ENCODE results near the gene CCDC85A. TPM values are rescaled to one million over a fixed set of nuclear protein-coding genes. Genes with fewer than 3 reads are reported as not detected.

Gene CCDC85A
- total and polyA plus RNA-seq, 2 of the 4 experiments (the other 2 are of a cell fraction) = 1.1 to 2.2 TPM

- CTCF ChIA-PET = no interaction called here
- Histone ChIP-seq H4K8ac (ENCODE audit: low read depth in 2 of 2, low read length in 2 of 2) (no peak overlapping the region), H2BK15ac (ENCODE audit: low read depth, low read length) (no peak overlapping the region), H2BK20ac (ENCODE audit: low read depth, low read length) (no peak overlapping the region), H3K23ac (ENCODE audit: low read depth, low read length) (no peak overlapping the region), H3K27me3 (ENCODE audit: control insufficient read depth, insufficient read depth, low read length) (no peaks in the 10 kb centered on the region), H4K91ac (ENCODE audit: insufficient read depth, low read depth, low read length) (no peak overlapping the region), H2AK9ac (replicated peaks; ENCODE audit: low read depth, low read length, poor library complexity) (no peak overlapping the region), H3K14ac (replicated peaks; ENCODE audit: low read depth, low read length) (no peak overlapping the region), H3K56ac (ENCODE audit: extremely low read depth, insufficient read depth, low read length) (no peak overlapping the region), H3K9ac (ENCODE audit: low read depth, low read length) (no peak overlapping the region), H3K18ac (ENCODE audit: low read depth, low read length) (no peak overlapping the region), H3K36me3 (ENCODE audit: control insufficient read depth, insufficient read depth, low read length) (no peaks in the 10 kb centered on the region), H2BK120ac (ENCODE audit: low read depth, low read length) (no peak overlapping the region), H3K4me2 (ENCODE audit: low read depth, low read length) (no peak overlapping the region), H4K20me1 (ENCODE audit: insufficient read depth, low read length) (no peaks in the 10 kb centered on the region), H3K27ac (ENCODE audit: insufficient read depth, low read length) (no peak overlapping the region), H2AFZ (replicated peaks; ENCODE audit: low read length, poor library complexity) (no peak overlapping the region), H3K4me1 (ENCODE audit: control insufficient read depth, insufficient read depth, low read length) (no peaks in the 10 kb centered on the region), H3K9me1 (ENCODE audit: insufficient read depth, low read length) (no peaks in the 10 kb centered on the region), H3K79me1 (ENCODE audit: low read depth in 1 of 2, low read length in 2 of 2) (no peaks in the 10 kb centered on the region), H4K5ac (ENCODE audit: low read depth, low read length) (no peak overlapping the region), H2AK5ac (ENCODE audit: low read depth, low read length) (no peak overlapping the region), H3K4ac (ENCODE audit: low read depth, low read length) (no peak overlapping the region), H3K9me3 (ENCODE audit: control insufficient read depth, insufficient read depth, low read length) (peaks cover 3% of the 10 kb centered on the region; the same call in 1 of the 2 replicates), H3K4me3 (ENCODE audit: insufficient read depth, low read depth, low read length) (no peak overlapping the region), H2BK5ac (ENCODE audit: low read depth, low read length, poor library complexity, severe bottlenecking) (no peak overlapping the region)
- no CpG with 5 or more reads among the region's 2 CpGs for WGBS, 2 experiments (ENCODE audit: extremely low coverage in 2 of 2, insufficient read length in 1 of 2)
- in situ Hi-C loops (cut with MboI; ENCODE audit: low sequenced_read_pairs) (no loop called here), dilution Hi-C loops (cut with HindIII; ENCODE audit: low sequenced_read_pairs, unreplicated experiment) (no loop called here), intact Hi-C loops (cut with micrococcal nuclease) (no loop called here)
- BruUV-seq (replicated peaks) = no TSS peak
- DNase-seq (no peak), ATAC-seq (ENCODE audit: low read depth) (no peak)
- no peak for TF ChIP-seq RCOR1 (IDR thresholded peaks at IDR 0.05; ENCODE audit: insufficient replicate concordance, low read length)
- no peak for TF ChIP-seq MAFK (IDR thresholded peaks at IDR 0.05; ENCODE audit: low read depth, low read length)
- TF ChIP-seq CTCF (conservative IDR thresholded peaks at IDR 0.05; ENCODE audit: low read depth, low read length) = no peak
- no peak for TF ChIP-seq NFE2L2 (IDR thresholded peaks at IDR 0.05; ENCODE audit: low read depth, low read length)
- no peak for TF ChIP-seq RAD21 (IDR thresholded peaks at IDR 0.05; ENCODE audit: low read length)
- no peak for TF ChIP-seq BHLHE40 (IDR thresholded peaks at IDR 0.05; ENCODE audit: low read depth, low read length)
- no peak for TF ChIP-seq CHD1 (IDR thresholded peaks at IDR 0.05; ENCODE audit: low read depth, low read length)
- no peak for TF ChIP-seq FOS (IDR thresholded peaks at IDR 0.05; ENCODE audit: low read depth, low read length)
- no peak for TF ChIP-seq RFX5 (IDR thresholded peaks at IDR 0.05; ENCODE audit: low read depth, low read length)
- TF ChIP-seq SMC3 (IDR thresholded peaks at IDR 0.05; ENCODE audit: low read depth, low read length) = no peak
- no peak for TF ChIP-seq USF2 (IDR thresholded peaks at IDR 0.05; ENCODE audit: low read depth, low read length)
- TF ChIP-seq, protein P1, sequence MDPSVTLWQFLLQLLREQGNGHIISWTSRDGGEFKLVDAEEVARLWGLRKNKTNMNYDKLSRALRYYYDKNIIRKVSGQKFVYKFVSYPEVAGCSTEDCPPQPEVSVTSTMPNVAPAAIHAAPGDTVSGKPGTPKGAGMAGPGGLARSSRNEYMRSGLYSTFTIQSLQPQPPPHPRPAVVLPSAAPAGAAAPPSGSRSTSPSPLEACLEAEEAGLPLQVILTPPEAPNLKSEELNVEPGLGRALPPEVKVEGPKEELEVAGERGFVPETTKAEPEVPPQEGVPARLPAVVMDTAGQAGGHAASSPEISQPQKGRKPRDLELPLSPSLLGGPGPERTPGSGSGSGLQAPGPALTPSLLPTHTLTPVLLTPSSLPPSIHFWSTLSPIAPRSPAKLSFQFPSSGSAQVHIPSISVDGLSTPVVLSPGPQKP (IDR thresholded peaks at IDR 0.05; ENCODE audit: borderline replicate concordance, low read depth, low read length) = no peak
- no peak for TF ChIP-seq MXI1 (IDR thresholded peaks at IDR 0.05; ENCODE audit: borderline replicate concordance, low read depth, low read length)
- POLR2A ChIA-PET (ENCODE audit: unreplicated experiment) = no interaction called here
Measured at GRCh38 chr2:56333812-56334485, 150.2 kb downstream of the CCDC85A start.

Data from IMR-90 (cell line).